Parathyroid adenoma (tissue), 2 donors: ENCODE data around the gene AMZ2.

Experiments
- H2AFZ ChIP-seq: fragments of 300-600 bp; sonication (generic); one replicate; pipeline ENCODE4 v1.7.0; 2017; ENCODE audit warnings: antibody characterized with exemption, mild to moderate bottlenecking
- H3K27ac ChIP-seq: fragments of 300-600 bp; sonication (generic); one replicate; pipeline ENCODE4 v1.7.0; 2017
- H3K27me3 ChIP-seq: fragments of 300-600 bp; sonication (generic); one replicate; pipeline ENCODE4 v1.7.0; 2017; ENCODE audit warnings: low read length; ENCODE audit not compliant: control insufficient read depth, insufficient read depth
- H3K36me3 ChIP-seq: fragments of 300-600 bp; sonication (generic); one replicate; pipeline ENCODE4 v1.7.0; 2017; ENCODE audit warnings: low read length; ENCODE audit not compliant: control insufficient read depth, insufficient read depth
- H3K4me1 ChIP-seq: fragments of 300-600 bp; sonication (generic); one replicate; pipeline ENCODE4 v1.7.0; 2017; ENCODE audit warnings: control low read depth
- H3K4me2 ChIP-seq: fragments of 300-600 bp; sonication (generic); one replicate; pipeline ENCODE4 v1.7.0; 2017; ENCODE audit warnings: low read length
- H3K4me3 ChIP-seq: fragments of 300-600 bp; sonication (generic); one replicate; pipeline ENCODE4 v1.7.0; 2017; ENCODE audit warnings: low read depth, low read length
- H3K79me2 ChIP-seq: fragments of 300-600 bp; sonication (generic); one replicate; pipeline ENCODE4 v1.7.0; 2017; ENCODE audit warnings: control low read depth
- H3K9ac ChIP-seq: fragments of 300-600 bp; sonication (generic); one replicate; pipeline ENCODE4 v1.7.0; 2017; ENCODE audit warnings: mild to moderate bottlenecking
- H3K9me3 ChIP-seq: fragments of 300-600 bp; sonication (generic); one replicate; pipeline ENCODE4 v1.7.0; 2017; ENCODE audit warnings: low read length; ENCODE audit not compliant: control insufficient read depth
- TF ChIP-seq, protein P1 (sequence below): fragments of 300-600 bp; sonication (generic); IDR thresholded peaks from one replicate; pipeline ENCODE4 v1.7.0; 2017; ENCODE audit warnings: antibody characterized with exemption, mild to moderate bottlenecking
- donor health status: primary hyperparathyroidism.

AMZ2 gene

DNA sequence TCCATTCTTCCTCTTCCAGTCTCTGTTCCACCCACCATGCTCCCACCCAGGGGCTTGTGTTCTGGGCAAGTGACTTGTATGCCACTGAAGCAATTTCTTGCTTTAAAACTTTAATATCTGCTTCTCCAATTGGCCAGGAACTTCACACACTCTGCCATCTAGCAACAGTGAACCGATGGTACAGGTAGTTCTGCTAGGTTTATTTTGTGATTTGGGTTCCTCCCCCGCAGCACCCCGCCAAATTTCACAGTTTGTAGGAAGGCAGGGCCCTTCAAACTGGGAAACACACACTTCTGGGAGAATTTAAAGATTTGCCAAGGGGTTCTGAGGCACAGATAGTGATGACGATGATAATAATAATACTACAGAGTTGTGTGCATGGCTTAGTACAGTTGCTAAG lies 46.8 kb downstream of the AMZ2 start:
- no peak overlapping the region for H3K27ac ChIP-seq
- H3K4me2 ChIP-seq: no peak overlapping the region
- H3K79me2 ChIP-seq: no peaks in the 10 kb centered on the region
- H3K36me3 ChIP-seq: no peaks in the 10 kb centered on the region
- H3K9ac ChIP-seq: no peak overlapping the region
- TF ChIP-seq, protein P1, sequence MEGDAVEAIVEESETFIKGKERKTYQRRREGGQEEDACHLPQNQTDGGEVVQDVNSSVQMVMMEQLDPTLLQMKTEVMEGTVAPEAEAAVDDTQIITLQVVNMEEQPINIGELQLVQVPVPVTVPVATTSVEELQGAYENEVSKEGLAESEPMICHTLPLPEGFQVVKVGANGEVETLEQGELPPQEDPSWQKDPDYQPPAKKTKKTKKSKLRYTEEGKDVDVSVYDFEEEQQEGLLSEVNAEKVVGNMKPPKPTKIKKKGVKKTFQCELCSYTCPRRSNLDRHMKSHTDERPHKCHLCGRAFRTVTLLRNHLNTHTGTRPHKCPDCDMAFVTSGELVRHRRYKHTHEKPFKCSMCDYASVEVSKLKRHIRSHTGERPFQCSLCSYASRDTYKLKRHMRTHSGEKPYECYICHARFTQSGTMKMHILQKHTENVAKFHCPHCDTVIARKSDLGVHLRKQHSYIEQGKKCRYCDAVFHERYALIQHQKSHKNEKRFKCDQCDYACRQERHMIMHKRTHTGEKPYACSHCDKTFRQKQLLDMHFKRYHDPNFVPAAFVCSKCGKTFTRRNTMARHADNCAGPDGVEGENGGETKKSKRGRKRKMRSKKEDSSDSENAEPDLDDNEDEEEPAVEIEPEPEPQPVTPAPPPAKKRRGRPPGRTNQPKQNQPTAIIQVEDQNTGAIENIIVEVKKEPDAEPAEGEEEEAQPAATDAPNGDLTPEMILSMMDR: no peak
- H3K4me3 ChIP-seq: no peak overlapping the region
- no peak overlapping the region for H2AFZ ChIP-seq
- no peaks in the 10 kb centered on the region for H3K27me3 ChIP-seq
- no peaks in the 10 kb centered on the region for H3K9me3 ChIP-seq
- H3K4me1 ChIP-seq: peaks cover 4% of the 10 kb centered on the region

DNA sequence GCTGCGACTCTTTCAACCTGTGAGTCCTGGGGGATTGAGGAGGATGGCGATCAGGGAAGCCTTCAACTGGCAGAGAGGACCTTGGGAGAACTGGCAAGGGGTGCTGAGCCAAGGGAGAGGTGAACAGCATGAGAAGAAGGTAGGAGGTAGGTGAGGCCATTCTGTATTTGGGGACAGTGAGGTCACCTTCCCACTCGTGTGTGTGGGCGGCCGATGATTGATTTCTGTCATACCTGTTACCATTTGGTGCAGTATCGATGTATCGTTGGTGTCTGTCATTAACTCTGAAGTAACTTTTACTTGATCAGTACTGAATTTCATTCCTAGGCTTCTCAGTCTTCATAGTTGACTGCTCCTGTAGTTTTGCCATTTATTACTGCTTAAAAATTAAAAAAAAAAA lies 47.2 kb downstream of the AMZ2 start:
- H3K27ac ChIP-seq: no peak overlapping the region

GRCh38 chr17:68296217-68297191 lies 48.7 kb downstream of the AMZ2 start:
- TF ChIP-seq, protein P1: no peak
- Histone ChIP-seq H2AFZ (peak overlapping the region; percentile 26), H3K4me3 (no peak overlapping the region), H3K27me3 (no peaks in the 10 kb centered on the region), H3K36me3 (no peaks in the 10 kb centered on the region), H3K4me1 (peaks cover 2% of the 10 kb centered on the region), H3K27ac (no peak overlapping the region), H3K4me2 (no peak overlapping the region), H3K79me2 (no peaks in the 10 kb centered on the region), H3K9me3 (no peaks in the 10 kb centered on the region), H3K9ac (no peak overlapping the region)

More for the DNA sequence above, 47.2 kb downstream of the AMZ2 start:
- Histone ChIP-seq H3K4me2 (no peak overlapping the region), H3K27me3 (no peaks in the 10 kb centered on the region), H3K9me3 (no peaks in the 10 kb centered on the region), H3K4me1 (peaks cover 4% of the 10 kb centered on the region), H3K9ac (no peak overlapping the region), H2AFZ (no peak overlapping the region), H3K79me2 (no peaks in the 10 kb centered on the region), H3K36me3 (no peaks in the 10 kb centered on the region), H3K4me3 (no peak overlapping the region)
- TF ChIP-seq, protein P1: no peak

- Histone ChIP-seq H3K36me3 (no peaks in the 10 kb centered on the region), H2AFZ (peak overlapping the region; percentile 26), H3K27me3 (no peaks in the 10 kb centered on the region), H3K4me1 (peaks cover 2% of the 10 kb centered on the region), H3K9ac (no peak overlapping the region), H3K27ac (no peak overlapping the region), H3K9me3 (no peaks in the 10 kb centered on the region), H3K79me2 (no peaks in the 10 kb centered on the region), H3K4me2 (no peak overlapping the region), H3K4me3 (no peak overlapping the region)
- TF ChIP-seq, protein P1: no peak
Measured at GRCh38 chr17:68297195-68297594, 49.4 kb downstream of the AMZ2 start.
